Activated CD4-positive, alpha-beta T cell treated with anti-CD3 and anti-CD28 coated beads, Interleukin-2, amount 10 ng/mL, durations not matched to agents 7 days and 5 days (primary cell): ENCODE measurements around the gene DGKA. TPM values are rescaled to one million over a fixed set of nuclear protein-coding genes. Genes with fewer than 3 reads are reported as not detected.
"Not testable (repeated sequence)": the region's sequence is repeated elsewhere in the genome, so short reads cannot be mapped to it uniquely, and the experiment has no call there.

Source experiments
- CTCF ChIA-PET: fragments of 350-600 bp; sonication (Branson Sonifier 250); formaldehyde crosslinking; loops from one replicate; lab custom pipeline; 2021; ENCODE audit warnings: antibody characterized with exemption; lab: Charles Lee
- POLR2A ChIA-PET: fragments of 350-600 bp; sonication (Branson Sonifier 250); formaldehyde crosslinking; loops from one replicate; lab custom pipeline; 2021; ENCODE audit warnings: antibody characterized with exemption; lab: Charles Lee
- DNase-seq: peaks from one replicate; pipeline ENCODE4 v3.0.0-alpha.2; 2020
- H3K27ac Mint-ChIP-seq: one replicate; pipeline ENCODE4 v1.8.0; 2021; ENCODE audit warnings: mild to moderate bottlenecking, moderate library complexity, mixed read lengths
- H3K27me3 Mint-ChIP-seq: one replicate; pipeline ENCODE4 v1.8.0; 2021; ENCODE audit warnings: mixed read lengths
- H3K36me3 Mint-ChIP-seq: one replicate; pipeline ENCODE4 v1.8.0; 2021; ENCODE audit warnings: low read depth, mixed read lengths
- H3K4me1 Mint-ChIP-seq: one replicate; pipeline ENCODE4 v1.8.0; 2021; ENCODE audit warnings: mixed read lengths
- H3K4me3 Mint-ChIP-seq: one replicate; pipeline ENCODE4 v1.8.0; 2021; ENCODE audit warnings: mild to moderate bottlenecking, moderate library complexity, mixed read lengths
- H3K9me3 Mint-ChIP-seq: one replicate; pipeline ENCODE4 v1.8.0; 2021; ENCODE audit warnings: mixed read lengths
- total RNA-seq, 2 experiments: library from RNA; stranded (reverse); gene quantifications; one replicate each; pipeline ENCODE4 v1.2.3, GENCODE V29; 2021

DGKA gene
- total RNA-seq, 2 experiments from 2014 or later, result 766 to 771 TPM

DNA sequence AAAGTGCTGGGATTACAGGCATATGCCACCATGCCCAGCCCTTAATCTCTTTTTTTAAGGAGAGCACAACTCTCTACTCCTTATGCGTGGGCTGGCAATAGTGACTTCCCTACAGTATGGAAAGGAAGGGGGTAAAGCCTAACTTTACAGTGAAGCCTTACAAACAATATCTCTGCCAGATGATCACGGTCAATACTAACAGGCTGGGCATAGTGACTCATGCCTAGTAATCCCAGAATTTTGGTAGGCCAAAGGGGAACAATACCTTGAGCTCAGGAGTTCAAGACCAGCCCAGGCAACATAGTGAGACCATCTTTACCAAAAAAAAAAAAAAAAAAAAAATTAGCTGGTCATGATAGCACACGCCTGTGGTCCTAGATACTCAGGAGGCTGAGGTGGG lies 8.8 kb upstream of the DGKA start:
- Mint-ChIP-seq H3K9me3 (no peaks in the 10 kb centered on the region), H3K4me1 (peaks cover 42% of the 10 kb centered on the region), H3K36me3 (peaks cover 48% of the 10 kb centered on the region), H3K27me3 (no peaks in the 10 kb centered on the region), H3K4me3 (no peak overlapping the region), H3K27ac (no peak overlapping the region)
- POLR2A ChIA-PET, result no interaction called here
- CTCF ChIA-PET, result interaction anchor here (0.6 kb wide), 1 partner anchor 1621 kb away, joined by 3 read pairs; no protein-coding TSS in a partner anchor
- no peak for DNase-seq

DNA sequence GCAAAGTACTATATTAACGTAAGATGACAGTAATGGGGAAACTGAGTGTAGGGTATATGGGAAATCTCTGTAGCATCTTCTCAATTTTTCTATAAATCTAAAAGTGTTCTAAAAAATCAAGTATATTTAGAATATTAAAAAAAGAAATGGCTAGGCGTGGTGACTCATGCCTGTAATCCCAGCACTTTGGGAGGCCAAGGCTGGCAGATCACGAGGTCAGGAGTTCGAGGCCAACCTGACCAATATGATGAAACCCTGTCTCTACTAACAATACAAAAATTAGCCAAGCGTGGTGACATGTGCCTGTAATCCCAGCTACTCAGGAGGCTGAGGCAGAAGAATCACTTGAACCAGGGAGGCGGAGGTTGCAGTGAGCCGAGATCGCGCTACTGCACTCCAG lies 7.3 kb upstream of the DGKA start:
- DNase-seq, CTCF ChIA-PET, H3K9me3 Mint-ChIP-seq, H3K27ac Mint-ChIP-seq, H3K4me3 Mint-ChIP-seq, H3K27me3 Mint-ChIP-seq, POLR2A ChIA-PET: not testable (repeated sequence)
- Mint-ChIP-seq H3K4me1 (peaks cover 38% of the 10 kb centered on the region), H3K36me3 (peaks cover 51% of the 10 kb centered on the region)

DNA sequence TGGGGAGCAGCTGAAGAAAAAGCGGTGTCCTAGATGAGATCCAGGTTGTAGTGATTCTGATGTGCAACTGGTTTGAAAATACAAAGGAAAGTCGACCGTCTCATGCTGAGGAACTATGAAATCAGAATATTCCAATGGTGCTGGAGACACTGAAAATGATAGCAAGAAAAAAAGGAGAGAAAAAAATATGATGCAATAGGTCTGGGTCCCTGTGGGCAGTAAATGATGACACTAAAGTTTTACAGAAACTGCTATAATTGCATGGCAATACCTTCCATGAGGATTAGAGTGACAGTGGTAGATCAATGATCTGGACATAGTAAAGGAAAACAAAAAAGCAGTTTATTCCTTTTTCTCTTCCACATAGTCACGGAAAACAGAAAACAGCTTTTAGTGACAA lies 5.6 kb upstream of the DGKA start:
- peaks cover 50% of the 10 kb centered on the region for H3K36me3 Mint-ChIP-seq
- H3K27ac Mint-ChIP-seq, result peak overlapping the region; percentile 99
- H3K4me1 Mint-ChIP-seq, result peaks cover 48% of the 10 kb centered on the region

DNA sequence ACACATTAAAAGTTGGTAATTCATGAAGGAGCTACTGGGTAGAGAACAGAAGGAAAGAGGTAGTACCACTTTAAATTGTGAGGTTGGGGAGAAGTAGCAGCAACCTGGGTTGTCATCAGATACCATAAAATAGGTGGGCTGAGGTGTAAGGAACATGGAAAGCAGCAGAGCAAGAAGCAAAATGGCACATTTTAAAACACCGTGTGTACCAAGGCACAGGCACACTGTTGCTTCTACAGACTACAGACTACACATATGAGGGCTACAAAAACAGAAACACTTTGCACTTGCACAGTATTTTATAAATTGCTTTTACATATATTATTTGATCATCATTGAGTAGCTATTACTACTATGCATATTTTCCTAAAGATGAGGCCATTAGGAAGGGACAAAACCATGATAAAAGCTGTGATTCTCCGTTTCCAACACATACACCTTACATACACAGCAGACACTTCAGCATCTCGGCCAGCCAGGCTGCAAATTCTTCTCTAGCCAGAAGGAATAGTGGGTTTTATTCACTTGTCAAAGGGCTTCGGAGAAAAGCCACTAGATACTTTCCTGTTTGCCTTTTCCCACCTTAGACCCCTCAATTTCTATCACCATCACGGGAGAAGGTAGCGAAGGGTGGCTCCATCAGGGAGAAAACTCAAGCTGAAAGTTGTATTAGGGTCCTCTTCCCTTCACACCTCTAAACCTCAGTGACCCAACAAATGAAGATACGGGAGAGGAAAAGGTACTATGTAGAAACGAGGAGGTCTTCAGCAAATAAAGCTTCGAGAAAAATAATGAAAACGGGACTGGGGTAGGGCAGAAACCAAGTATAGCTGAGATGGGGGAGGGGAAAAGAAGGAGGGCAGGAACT lies 4.9 kb upstream of the DGKA start:
- CTCF ChIA-PET, result interaction anchor here (0.8 to 6.8 kb wide), 21 partner anchors 8 to 210 kb away, joined by 3 to 45 read pairs (median 3); partner anchors contain the start of genes BLOC1S1, DNAJC14, ORMDL2 and RAB5B
- Mint-ChIP-seq H3K27ac (peak overlapping the region; percentile 99), H3K36me3 (peaks cover 50% of the 10 kb centered on the region), H3K4me3 (peak overlapping the region; percentile 89), H3K4me1 (peaks cover 46% of the 10 kb centered on the region), H3K9me3 (no peaks in the 10 kb centered on the region), H3K27me3 (no peaks in the 10 kb centered on the region)
- POLR2A ChIA-PET, result interaction anchor here (1.5 kb wide), 1 partner anchor 108 kb away, joined by 5 read pairs; the partner anchor contains the start of gene ORMDL2
- no peak for DNase-seq

More for the DNA sequence above, 5.6 kb upstream of the DGKA start:
- POLR2A ChIA-PET, result no interaction called here
- CTCF ChIA-PET, result interaction anchor here (0.6 to 6.8 kb wide), 15 partner anchors 9 to 209 kb away, joined by 3 to 45 read pairs (median 4); partner anchors contain the start of genes BLOC1S1, DNAJC14, ORMDL2 and RAB5B
- Mint-ChIP-seq H3K27me3 (no peaks in the 10 kb centered on the region), H3K4me3 (peak overlapping the region; percentile 89), H3K9me3 (no peaks in the 10 kb centered on the region)
- no peak for DNase-seq

DNA sequence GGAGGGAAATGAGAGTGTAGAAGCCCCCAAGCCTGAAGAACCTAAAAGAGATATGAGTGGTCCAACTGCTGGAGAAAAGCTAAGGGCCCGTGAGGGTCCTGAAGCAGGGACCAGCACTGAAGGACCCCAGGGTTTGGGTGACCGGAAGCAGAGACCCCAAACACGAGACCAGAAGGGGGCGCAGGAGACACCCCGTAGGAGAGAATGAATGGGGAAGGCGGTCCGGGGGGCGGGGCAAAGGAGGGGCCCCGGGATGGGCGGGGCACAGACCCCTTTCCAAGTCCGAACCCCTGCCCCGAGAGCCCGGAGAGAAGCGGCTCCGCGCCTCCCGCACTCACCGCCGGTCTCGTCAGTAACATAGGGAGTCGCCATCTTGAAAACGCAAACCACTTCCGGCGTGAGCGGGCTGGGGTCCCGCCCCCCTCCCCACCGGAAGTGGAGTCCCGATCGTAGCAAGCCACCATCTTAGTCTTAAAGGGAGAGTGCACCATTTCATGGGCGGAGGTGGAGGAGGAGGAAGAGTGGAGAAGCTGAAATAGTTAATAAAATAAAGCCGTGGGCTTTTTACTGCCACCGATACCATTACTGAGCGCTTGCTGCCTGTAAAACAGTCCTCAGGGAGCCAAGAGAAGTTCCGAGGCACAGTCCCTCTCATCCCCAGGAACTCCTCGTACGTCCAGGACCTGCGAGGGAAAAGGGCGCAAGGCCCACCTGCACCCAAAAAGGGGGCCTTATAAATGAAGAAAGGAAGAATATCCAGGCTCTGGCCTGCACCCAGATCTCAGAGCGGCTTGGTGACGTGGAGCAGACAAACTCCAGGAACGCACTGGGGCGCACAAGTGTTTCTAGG lies 4.0 kb upstream of the DGKA start:
- H3K4me1 Mint-ChIP-seq, result peaks cover 39% of the 10 kb centered on the region
- no peaks in the 10 kb centered on the region for H3K27me3 Mint-ChIP-seq
- POLR2A ChIA-PET, result interaction anchor here (1.5 kb wide), 1 partner anchor 109 kb away, joined by 5 read pairs; the partner anchor contains the start of gene ORMDL2
- H3K36me3 Mint-ChIP-seq, result peaks cover 52% of the 10 kb centered on the region
- H3K9me3 Mint-ChIP-seq, result no peaks in the 10 kb centered on the region
- peak overlapping the region; percentile 99 for H3K27ac Mint-ChIP-seq
- peak overlapping the region; percentile 89 for H3K4me3 Mint-ChIP-seq
- CTCF ChIA-PET, result interaction anchor here (0.6 to 6.8 kb wide), 20 partner anchors 9 to 1280 kb away, joined by 3 to 45 read pairs (median 4); partner anchors contain the start of gene DNAJC14
- DNase-seq, result peak; percentile 96

DNA sequence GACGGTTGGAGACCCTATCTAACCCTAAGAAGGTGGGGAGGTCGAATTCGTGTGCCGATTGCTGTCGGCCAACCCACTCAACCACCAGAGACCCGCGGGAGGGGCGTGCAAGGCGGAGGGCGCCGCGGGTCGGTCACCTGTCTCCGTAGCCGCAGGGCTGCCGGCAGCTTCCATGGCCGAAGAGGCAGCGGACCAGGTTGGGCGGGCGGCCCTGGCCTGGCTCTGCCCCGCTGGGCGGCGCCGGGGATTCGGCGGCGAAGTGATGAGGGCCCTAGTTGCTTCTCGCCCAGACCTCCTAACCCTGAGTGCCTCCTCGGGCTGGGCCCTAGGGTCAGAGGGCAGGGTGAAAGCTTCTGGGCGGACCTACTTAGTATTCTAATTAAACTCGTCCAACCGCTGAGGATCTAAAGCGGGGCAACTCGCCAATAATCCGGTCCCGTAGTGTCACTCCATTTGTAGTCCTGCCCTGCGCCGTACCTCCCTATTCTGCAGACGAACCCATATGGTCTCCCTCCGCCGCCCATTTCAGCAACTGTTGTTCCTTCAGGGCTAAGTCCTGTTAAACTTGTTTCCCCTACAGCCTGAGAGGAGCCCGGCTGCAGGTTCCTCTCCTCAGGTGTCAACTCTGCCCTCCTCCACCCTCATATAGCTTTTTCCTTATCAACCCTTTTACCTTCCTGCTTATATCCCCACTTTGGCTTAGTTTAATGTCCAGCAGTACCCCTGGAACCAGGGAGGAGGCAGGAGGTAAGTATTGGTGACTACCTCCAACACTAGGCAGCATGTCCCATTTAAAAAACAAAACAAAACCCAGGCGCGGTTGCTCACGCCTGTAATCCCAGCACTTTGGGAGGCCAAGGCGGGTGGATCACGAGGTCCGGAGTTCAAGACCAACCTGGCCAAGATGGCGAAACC lies 3.1 kb upstream of the DGKA start, which contains the start of gene PYM1:
TSS of gene PYM1 (minus strand) at position 307 of the 915 bp plus-strand sequence. CDS start at position 174, 133 bp downstream.
- peaks cover 52% of the 10 kb centered on the region for H3K36me3 Mint-ChIP-seq
- ChIA-PET POLR2A (no interaction called here), CTCF (interaction anchor here (0.6 to 6.8 kb wide), 7 partner anchors 12 to 1280 kb away, joined by 3 to 45 read pairs (median 4); partner anchors contain the start of gene DNAJC14)
- peak; percentile 83 for DNase-seq
- peak within 1 kb of the TSS; percentile 89 for H3K4me3 Mint-ChIP-seq
- no peaks in the 10 kb centered on the region for H3K27me3 Mint-ChIP-seq
- peaks cover 34% of the 10 kb centered on the region for H3K4me1 Mint-ChIP-seq
- H3K27ac Mint-ChIP-seq, result peak within 1 kb of the TSS; percentile 99
- no peaks in the 10 kb centered on the region for H3K9me3 Mint-ChIP-seq

DNA sequence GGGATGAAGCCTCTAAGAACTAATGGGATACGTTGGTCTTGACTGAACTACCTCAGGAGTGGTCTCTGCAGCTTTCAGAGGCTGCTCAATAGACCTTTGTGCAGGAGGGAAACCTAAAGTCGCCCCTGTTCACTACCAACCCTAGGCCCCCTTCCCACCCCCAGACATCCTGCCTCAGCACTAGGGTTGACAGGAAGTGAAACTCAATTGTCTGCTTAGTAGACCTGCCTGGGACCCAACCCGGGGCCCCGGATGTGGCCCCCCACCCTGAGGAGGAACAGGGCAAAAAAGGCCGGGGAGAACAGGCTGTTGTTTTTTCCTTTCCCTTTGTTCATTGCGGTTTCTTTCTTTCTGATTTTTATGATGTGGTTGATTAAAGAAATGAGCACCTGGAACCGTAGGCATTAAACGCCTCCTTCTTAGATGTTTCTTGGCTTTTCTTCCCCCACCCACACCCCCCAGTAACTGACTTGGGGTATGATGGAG lies 1.6 kb upstream of the DGKA start:
- H3K36me3 Mint-ChIP-seq, result peaks cover 59% of the 10 kb centered on the region
- POLR2A ChIA-PET, result interaction anchor here (0.7 to 1.0 kb wide), 2 partner anchors 11 to 112 kb away, joined by 3 read pairs; partner anchors contain the start of genes ORMDL2 and SARNP
- H3K9me3 Mint-ChIP-seq, result no peaks in the 10 kb centered on the region
- peak overlapping the region; percentile 89 for H3K4me3 Mint-ChIP-seq
- H3K27ac Mint-ChIP-seq, result peak overlapping the region; percentile 99
- no peaks in the 10 kb centered on the region for H3K27me3 Mint-ChIP-seq
- peak; percentile 94 for DNase-seq
- CTCF ChIA-PET, result interaction anchor here (1.3 to 6.8 kb wide), 3 partner anchors 10 to 191 kb away, joined by 4 to 45 read pairs (median 6); no protein-coding TSS in a partner anchor
- H3K4me1 Mint-ChIP-seq, result peaks cover 38% of the 10 kb centered on the region

DNA sequence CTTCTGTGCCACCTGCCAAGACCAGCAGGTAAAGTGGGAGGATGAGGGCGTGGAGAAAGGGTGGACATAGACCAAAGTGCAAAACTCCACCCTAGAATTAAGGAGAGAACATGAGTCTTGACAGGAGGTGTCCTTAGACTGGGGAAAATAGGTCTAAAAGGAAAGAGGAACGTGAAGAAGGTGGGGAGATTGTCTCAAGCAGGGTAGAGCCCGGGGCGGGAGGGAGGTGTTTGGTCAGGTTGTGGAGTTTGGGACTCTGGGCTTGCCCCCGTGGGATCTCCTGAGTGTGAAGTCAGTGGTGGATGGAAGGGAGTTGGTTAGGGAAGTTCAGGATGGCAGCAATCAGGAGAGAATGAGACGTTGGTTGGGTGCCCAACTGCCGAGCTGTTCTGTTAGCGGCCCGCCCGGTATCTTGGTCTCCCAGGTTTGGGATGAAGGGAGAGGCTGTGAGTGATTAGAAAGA lies 386 bp downstream of the DGKA start:
- Mint-ChIP-seq H3K36me3 (peaks cover 63% of the 10 kb centered on the region), H3K9me3 (no peaks in the 10 kb centered on the region), H3K27ac (peak overlapping the region; percentile 99), H3K4me3 (peak overlapping the region; percentile 89), H3K27me3 (no peaks in the 10 kb centered on the region), H3K4me1 (peaks cover 42% of the 10 kb centered on the region)
- ChIA-PET POLR2A (interaction anchor here (0.6 kb wide), 2 partner anchors 114 to 538 kb away, joined by 3 to 5 read pairs; partner anchors contain the start of genes ORMDL2 and SARNP), CTCF (interaction anchor here (0.7 to 1.8 kb wide), 6 partner anchors 8 to 193 kb away, joined by 3 to 6 read pairs (median 4); partner anchors contain the start of genes ORMDL2 and SARNP)
- no peak for DNase-seq

DNA sequence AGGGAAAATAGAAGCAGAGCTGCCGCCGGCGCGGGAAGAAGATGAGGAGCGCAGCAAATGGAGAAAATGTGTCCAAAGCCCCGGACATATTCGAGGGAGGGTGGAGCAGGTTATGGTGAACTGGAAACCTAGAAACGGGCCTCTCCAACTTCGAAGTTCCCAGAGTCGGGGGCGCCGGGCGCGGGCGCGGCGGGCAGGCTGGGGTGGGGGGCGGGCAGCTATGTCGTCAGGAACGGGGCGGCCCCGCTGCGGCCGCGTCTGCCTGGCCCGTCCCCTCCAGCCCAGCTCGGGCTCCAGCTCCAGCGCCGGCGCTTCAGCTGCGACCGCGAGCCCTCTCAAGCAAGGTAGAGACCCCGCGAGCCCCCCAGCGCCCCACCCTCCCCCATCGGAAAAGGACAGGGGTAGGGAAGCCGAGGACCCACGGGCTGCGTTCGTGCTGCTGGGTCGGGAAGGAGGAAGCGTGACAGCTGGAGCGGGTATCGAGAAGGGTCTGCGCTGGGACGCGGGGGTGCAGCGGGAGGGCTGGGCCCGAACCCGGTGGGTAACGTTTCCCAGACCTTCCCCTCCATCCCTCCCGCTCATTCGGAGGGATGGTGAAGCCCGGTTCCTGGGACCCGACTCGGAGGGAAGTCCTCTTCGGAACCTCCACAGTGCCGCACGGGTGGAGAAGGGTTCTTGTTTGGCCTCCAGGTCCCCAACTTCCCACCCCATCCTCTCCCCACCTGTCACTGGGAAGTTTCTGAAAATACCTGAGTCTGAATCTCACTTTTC lies 1.0 kb downstream of the DGKA start:
- Mint-ChIP-seq H3K36me3 (peaks cover 69% of the 10 kb centered on the region), H3K4me1 (peaks cover 48% of the 10 kb centered on the region), H3K9me3 (no peaks in the 10 kb centered on the region), H3K27me3 (no peaks in the 10 kb centered on the region), H3K4me3 (peak overlapping the region; percentile 89), H3K27ac (peak overlapping the region; percentile 99)
- DNase-seq, result peak; percentile 29
- ChIA-PET POLR2A (interaction anchor here (0.6 kb wide), 2 partner anchors 114 to 537 kb away, joined by 3 to 5 read pairs; partner anchors contain the start of genes ORMDL2 and SARNP), CTCF (interaction anchor here (0.6 to 3.1 kb wide), 6 partner anchors 7 to 231 kb away, joined by 3 to 19 read pairs (median 4); partner anchors contain the start of genes ORMDL2 and SARNP)

DNA sequence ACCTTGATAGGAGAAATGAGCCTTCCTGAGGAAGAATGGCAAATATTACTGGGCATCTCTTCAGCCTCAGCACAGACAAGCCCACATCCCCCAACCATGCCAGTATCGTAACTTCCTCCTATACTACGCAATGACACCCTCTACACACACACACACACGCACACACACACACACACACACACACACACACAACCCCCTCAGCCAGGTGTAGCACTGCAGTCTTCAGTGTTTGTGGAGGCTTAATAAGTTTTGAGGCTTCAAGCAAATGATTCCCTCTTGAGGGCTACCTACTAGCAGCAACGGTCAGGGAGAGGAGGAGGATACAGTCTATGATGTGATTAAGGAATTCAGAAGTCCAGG lies 1.6 kb downstream of the DGKA start:
- H3K27ac Mint-ChIP-seq, result peak overlapping the region; percentile 96
- no peaks in the 10 kb centered on the region for H3K27me3 Mint-ChIP-seq
- ChIA-PET POLR2A (interaction anchor here (1.1 kb wide), 1 partner anchor 105 kb away, joined by 3 read pairs; no protein-coding TSS in a partner anchor), CTCF (interaction anchor here (0.6 to 3.1 kb wide), 5 partner anchors 14 to 673 kb away, joined by 3 to 19 read pairs (median 4); partner anchors contain the start of gene RAB5B)
- H3K4me3 Mint-ChIP-seq, result peak overlapping the region; percentile 89
- peaks cover 69% of the 10 kb centered on the region for H3K36me3 Mint-ChIP-seq
- DNase-seq, result peak; percentile 52
- no peaks in the 10 kb centered on the region for H3K9me3 Mint-ChIP-seq
- peaks cover 54% of the 10 kb centered on the region for H3K4me1 Mint-ChIP-seq
